Osteoblast (primary cell): Measurements from ENCODE around the gene TMEM252. TPM values are rescaled to one million over a fixed set of nuclear protein-coding genes. Genes with fewer than 3 reads are reported as not detected.

ENCODE experiments used
- DNase-seq: peaks from one replicate; pipeline ENCODE4 v3.0.0; 2011; ENCODE audit warnings: low spot score, mixed read lengths; ENCODE audit not compliant: insufficient read length; ENCODE audit errors: missing footprints
- H2AFZ ChIP-seq: 2 replicates; pipeline ENCODE4 v1.6.0; 2011; ENCODE audit warnings: mild to moderate bottlenecking, low read length
- H3K27ac ChIP-seq: 2 replicates; pipeline ENCODE4 v1.5.1; 2011; ENCODE audit warnings: mild to moderate bottlenecking, low read depth, low read length, moderate library complexity
- H3K27me3 ChIP-seq: 2 replicates; pipeline ENCODE4 v1.6.0; 2012; ENCODE audit warnings: mild to moderate bottlenecking, control low read depth, inconsistent platforms, low read length, moderate library complexity; ENCODE audit not compliant: insufficient read depth
- H3K36me3 ChIP-seq: 2 replicates; pipeline ENCODE4 v1.5.1; 2011; ENCODE audit warnings: mild to moderate bottlenecking, low read length, control low read depth, moderate library complexity; ENCODE audit not compliant: insufficient read depth
- H3K4me1 ChIP-seq: 2 replicates; pipeline ENCODE4 v1.5.1; 2011; ENCODE audit warnings: mild to moderate bottlenecking, low read length, control low read depth, moderate library complexity; ENCODE audit not compliant: insufficient read depth
- H3K4me2 ChIP-seq: 2 replicates; pipeline ENCODE4 v1.6.0; 2011; ENCODE audit warnings: mild to moderate bottlenecking, low read length; ENCODE audit not compliant: insufficient read depth
- H3K4me3 ChIP-seq: fragments of 200-600 bp; sonication (generic); 3 replicates; pipeline ENCODE4 v1.5.1; 2012; ENCODE audit warnings: mild to moderate bottlenecking, low read length, inconsistent platforms; ENCODE audit not compliant: insufficient read depth
- H3K79me2 ChIP-seq: 2 replicates; pipeline ENCODE4 v1.6.0; 2012; ENCODE audit warnings: mild to moderate bottlenecking, low read length, control low read depth, inconsistent platforms; ENCODE audit not compliant: insufficient read depth
- H3K9me3 ChIP-seq: 2 replicates; pipeline ENCODE4 v1.5.1; 2011; ENCODE audit warnings: low read depth, low read length, control low read depth
- H4K20me1 ChIP-seq: 2 replicates; pipeline ENCODE4 v1.6.0; 2012; ENCODE audit warnings: mild to moderate bottlenecking, low read length, control low read depth; ENCODE audit not compliant: insufficient read depth
- CTCF ChIP-seq: IDR thresholded peaks from 2 replicates; pipeline ENCODE4 v1.5.1; 2011; ENCODE audit warnings: mild to moderate bottlenecking, low read depth, low read length, moderate library complexity; ENCODE audit errors: extremely low read depth
- total RNA-seq: library from RNA; depleted of rRNA; stranded (reverse); fragments of >200 nt; gene quantifications from 2 replicates; pipeline ENCODE4 v1.2.3, GENCODE V29; 2012

The TMEM252 gene
- total RNA-seq, 1 donor: not detected

- no peak overlapping the region for H3K4me3 ChIP-seq
- DNase-seq: peak; percentile 0
- H4K20me1 ChIP-seq: no peaks in the 10 kb centered on the region
- H3K36me3 ChIP-seq: no peaks in the 10 kb centered on the region
- no peaks in the 10 kb centered on the region for H3K9me3 ChIP-seq
- H3K4me1 ChIP-seq: no peaks in the 10 kb centered on the region
- H3K27ac ChIP-seq: no peak overlapping the region
- H2AFZ ChIP-seq: no peak overlapping the region
- no peak for TF ChIP-seq CTCF
- H3K79me2 ChIP-seq: no peaks in the 10 kb centered on the region
- H3K27me3 ChIP-seq: no peaks in the 10 kb centered on the region
- no peak overlapping the region for H3K4me2 ChIP-seq
Measured at GRCh38 chr9:68500457-68501381, 40.0 kb downstream of the TMEM252 start.

GRCh38 chr9:68498816-68499215 is 41.9 kb downstream of the TMEM252 start:
- no peaks in the 10 kb centered on the region for H3K4me1 ChIP-seq
- H3K36me3 ChIP-seq: no peaks in the 10 kb centered on the region
- H4K20me1 ChIP-seq: no peaks in the 10 kb centered on the region
- no peak overlapping the region for H3K4me2 ChIP-seq
- no peaks in the 10 kb centered on the region for H3K27me3 ChIP-seq
- no peaks in the 10 kb centered on the region for H3K79me2 ChIP-seq
- no peak overlapping the region for H3K4me3 ChIP-seq
- no peak overlapping the region for H3K27ac ChIP-seq
- H3K9me3 ChIP-seq: no peaks in the 10 kb centered on the region
- no peak for TF ChIP-seq CTCF
- DNase-seq: peak; percentile 6
- no peak overlapping the region for H2AFZ ChIP-seq

- no peak for TF ChIP-seq CTCF
- Histone ChIP-seq H3K4me2 (no peak overlapping the region), H2AFZ (no peak overlapping the region), H3K4me3 (no peak overlapping the region), H3K27me3 (no peaks in the 10 kb centered on the region), H3K79me2 (no peaks in the 10 kb centered on the region), H3K4me1 (no peaks in the 10 kb centered on the region), H3K27ac (no peak overlapping the region), H4K20me1 (no peaks in the 10 kb centered on the region), H3K9me3 (no peaks in the 10 kb centered on the region), H3K36me3 (no peaks in the 10 kb centered on the region)
- DNase-seq: no peak
Measured at GRCh38 chr9:68497629-68498028, 43.1 kb downstream of the TMEM252 start.

GRCh38 chr9:68496356-68496755 is 44.3 kb downstream of the TMEM252 start:
- no peaks in the 10 kb centered on the region for H3K36me3 ChIP-seq
- H3K9me3 ChIP-seq: no peaks in the 10 kb centered on the region
- no peak overlapping the region for H3K4me2 ChIP-seq
- H4K20me1 ChIP-seq: no peaks in the 10 kb centered on the region
- H3K4me1 ChIP-seq: no peaks in the 10 kb centered on the region
- no peaks in the 10 kb centered on the region for H3K79me2 ChIP-seq
- no peak overlapping the region for H2AFZ ChIP-seq
- no peak overlapping the region for H3K27ac ChIP-seq
- no peak overlapping the region for H3K4me3 ChIP-seq
- no peaks in the 10 kb centered on the region for H3K27me3 ChIP-seq
- TF ChIP-seq CTCF: no peak
- no peak for DNase-seq
